Endodermal cell (in vitro differentiated cells): ENCODE measurements around the gene TRIM2. TPM values are rescaled to one million over a fixed set of nuclear protein-coding genes. Genes with fewer than 3 reads are reported as not detected.

ENCODE experiments used
- DNase-seq: peaks from one replicate; pipeline ENCODE4 v3.0.0-alpha.2; 2017
- H3K27ac ChIP-seq: 2 replicates; pipeline ENCODE4 v1.5.1; 2013; ENCODE audit warnings: mild to moderate bottlenecking, low read depth, low read length, moderate library complexity
- H3K27me3 ChIP-seq: 2 replicates; pipeline ENCODE4 v1.6.1; 2013; ENCODE audit warnings: mild to moderate bottlenecking, low read length, moderate library complexity; ENCODE audit not compliant: insufficient read depth, control insufficient read depth, poor library complexity, severe bottlenecking
- H3K36me3 ChIP-seq: 2 replicates; pipeline ENCODE4 v1.7.0; 2013; ENCODE audit warnings: mild to moderate bottlenecking, low read length, moderate library complexity; ENCODE audit not compliant: control insufficient read depth, insufficient read depth
- H3K4me1 ChIP-seq: one replicate; pipeline ENCODE4 v1.7.0; 2013; ENCODE audit warnings: low read length; ENCODE audit not compliant: control insufficient read depth, insufficient read depth
- H3K4me3 ChIP-seq: 2 replicates; pipeline ENCODE4 v1.5.1; 2013; ENCODE audit warnings: mild to moderate bottlenecking, low read length, moderate library complexity
- H3K9ac ChIP-seq: 2 replicates; pipeline ENCODE4 v1.6.1; 2013; ENCODE audit warnings: mild to moderate bottlenecking, low read length, moderate library complexity; ENCODE audit not compliant: poor library complexity, severe bottlenecking; ENCODE audit errors: extremely low read depth
- H3K9me3 ChIP-seq: 2 replicates; pipeline ENCODE4 v1.6.1; 2013; ENCODE audit warnings: mild to moderate bottlenecking, low read length, moderate library complexity; ENCODE audit not compliant: control insufficient read depth
- H3K27ac Mint-ChIP-seq: 2 replicates; pipeline ENCODE4 v1.8.0; 2020; ENCODE audit warnings: mixed read lengths
- H3K27me3 Mint-ChIP-seq: 2 replicates; pipeline ENCODE4 v1.8.0; 2021; ENCODE audit warnings: mild to moderate bottlenecking, mixed read lengths; ENCODE audit not compliant: insufficient read depth
- H3K36me3 Mint-ChIP-seq: 2 replicates; pipeline ENCODE4 v1.8.0; 2020; ENCODE audit warnings: low read depth, mixed read lengths
- H3K4me1 Mint-ChIP-seq: 2 replicates; pipeline ENCODE4 v1.8.0; 2020; ENCODE audit warnings: mixed read lengths
- H3K4me3 Mint-ChIP-seq: 2 replicates; pipeline ENCODE4 v1.8.0; 2020; ENCODE audit warnings: mild to moderate bottlenecking, moderate library complexity, mixed read lengths
- H3K9me3 Mint-ChIP-seq: 2 replicates; pipeline ENCODE4 v1.8.0; 2020; ENCODE audit warnings: mild to moderate bottlenecking, mixed read lengths
- CTCF ChIP-seq: fragments of 200-600 bp; sonication (generic); conservative IDR thresholded peaks from 2 replicates; pipeline ENCODE4 v1.5.0; 2021; ENCODE audit warnings: antibody characterized with exemption, mild to moderate bottlenecking
- WGBS, 2 experiments: methylation state at CpG; one replicate each; pipeline versions ENCODE4 v1.1.5 to v1.1.7; 2013; ENCODE audit warnings: missing lambda C conversion rate in 2 of 2, mixed read lengths in 1 of 2; ENCODE audit not compliant: insufficient coverage in 1 of 2, insufficient read length in 1 of 2; 5-methylcytosine and 5-hydroxymethylcytosine counted together
- total RNA-seq, 2 donors: library from RNA; stranded (reverse); fragmentation: NEBNext Ultra II Directional in 1 of 2; extraction: Animal tissue kit (Norgen Biotek cat#: 25700) in 1 of 2; gene quantifications; 2 replicates in 1 of 2; 3 replicates in 1 of 2; pipeline ENCODE4 v1.2.1, GENCODE V29; 2021

TRIM2 gene
- total RNA-seq, 2 donors from 2014 or later: 31.8 to 56.1 TPM

- TF ChIP-seq CTCF: no peak
- H3K9me3 ChIP-seq: no peaks in the 10 kb centered on the region
- H3K36me3 Mint-ChIP-seq: peaks cover 8% of the 10 kb centered on the region
- WGBS, 2 experiments: 91 to 95% methylated on average over 1 to 2 of the region's 2 CpGs
- H3K9ac ChIP-seq: no peak overlapping the region
- DNase-seq: no peak
- no peak overlapping the region for H3K4me3 Mint-ChIP-seq
- H3K4me1 Mint-ChIP-seq: peaks cover 3% of the 10 kb centered on the region
- no peaks in the 10 kb centered on the region for H3K9me3 Mint-ChIP-seq
- H3K27me3 Mint-ChIP-seq: no peaks in the 10 kb centered on the region
- H3K27ac ChIP-seq: no peak overlapping the region
- no peak overlapping the region for H3K4me3 ChIP-seq
- no peaks in the 10 kb centered on the region for H3K4me1 ChIP-seq
- no peaks in the 10 kb centered on the region for H3K27me3 ChIP-seq
- H3K27ac Mint-ChIP-seq: no peak overlapping the region
- H3K36me3 ChIP-seq: no peaks in the 10 kb centered on the region
These were observed 181.5 kb downstream of the TRIM2 start for GRCh38 chr4:153385784-153386183.

GRCh38 chr4:153387981-153388380 is 183.7 kb downstream of the TRIM2 start:
- Mint-ChIP-seq H3K9me3 (no peaks in the 10 kb centered on the region), H3K27ac (no peak overlapping the region), H3K36me3 (peaks cover 11% of the 10 kb centered on the region), H3K4me1 (peaks cover 2% of the 10 kb centered on the region), H3K27me3 (no peaks in the 10 kb centered on the region), H3K4me3 (no peak overlapping the region)
- no peak for TF ChIP-seq CTCF
- no peak overlapping the region for H3K4me3 ChIP-seq
- H3K4me1 ChIP-seq: no peaks in the 10 kb centered on the region
- WGBS, 2 experiments: 92 to 96% methylated on average over 2 to 4 of the region's 4 CpGs
- no peak for DNase-seq
- no peak overlapping the region for H3K27ac ChIP-seq
- no peaks in the 10 kb centered on the region for H3K9me3 ChIP-seq
- no peak overlapping the region for H3K9ac ChIP-seq
- H3K27me3 ChIP-seq: no peaks in the 10 kb centered on the region
- H3K36me3 ChIP-seq: no peaks in the 10 kb centered on the region

Other genes starting within 250 kb of the TRIM2 start
- gene MND1, start 140.2 kb downstream of the TRIM2 start, total RNA-seq: 10 to 100 TPM; 15.4 to 30.3 TPM